Measurements from ENCODE around the gene FGD2.

Gene FGD2

DNA sequence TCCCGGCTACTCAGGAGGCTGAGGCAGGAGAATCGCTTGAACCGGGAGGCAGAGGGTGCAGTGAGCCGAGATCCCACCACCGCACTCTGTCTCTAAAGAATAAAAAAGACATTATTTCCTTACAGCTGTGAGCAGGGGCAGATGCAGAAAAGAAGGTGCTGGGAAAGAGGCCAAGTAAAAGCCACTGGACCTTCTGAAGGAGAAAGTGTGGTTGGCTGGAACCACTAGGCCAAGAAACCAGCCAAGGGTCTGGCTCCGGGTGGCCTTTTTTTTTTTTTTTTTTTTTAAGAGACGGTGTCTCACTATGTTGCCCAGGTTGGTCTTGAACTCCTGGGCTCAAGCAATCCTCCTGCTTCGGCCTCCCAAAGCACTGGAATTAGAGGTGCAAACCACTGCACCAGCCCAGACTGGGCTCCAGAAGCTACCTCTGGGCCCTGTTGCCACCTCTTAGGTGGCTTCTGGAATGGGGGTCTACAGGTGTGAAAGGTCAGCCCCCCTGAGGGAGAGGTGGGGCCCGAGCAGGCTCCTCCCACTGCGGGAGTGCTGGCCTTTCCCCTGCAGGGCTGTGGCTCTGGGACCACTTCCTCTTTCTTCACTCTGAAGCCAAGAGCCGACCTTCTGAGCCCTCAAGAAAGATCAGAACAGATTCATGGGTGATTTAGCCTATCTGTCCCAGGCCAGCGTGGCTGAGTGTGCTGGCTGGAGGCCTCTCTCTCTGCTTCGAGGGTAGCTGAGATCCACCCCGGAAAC is at the start of gene FGD2:
Gene FGD2 (plus strand): TSS at position 595 of the 750 bp plus-strand sequence. CDS start 163 bp downstream, outside the sequence.
- DNase-seq (ENCODE audit: low spot score in 2 of 2) (peak; percentile 78 to 79), ATAC-seq (ENCODE audit: low read depth) (peak; percentile 77)
- H3K4me1 Mint-ChIP-seq, result peaks cover 44% of the 10 kb centered on the region
- H3K36me3 Mint-ChIP-seq, result peaks cover 19% of the 10 kb centered on the region
- H3K27me3 Mint-ChIP-seq, result no peaks in the 10 kb centered on the region
- peak within 1 kb of the TSS; percentile 99 for H3K4me3 Mint-ChIP-seq
- H3K27ac Mint-ChIP-seq, result peak within 1 kb of the TSS; percentile 77
- H3K9me3 Mint-ChIP-seq, result no peaks in the 10 kb centered on the region

GRCh38 chr6:36955671-36956445 is 49.6 kb upstream of the FGD2 start:
- Mint-ChIP-seq H3K4me1 (peaks cover 14% of the 10 kb centered on the region), H3K4me3 (no peak overlapping the region), H3K9me3 (no peaks in the 10 kb centered on the region), H3K27ac (no peak overlapping the region), H3K36me3 (no peaks in the 10 kb centered on the region), H3K27me3 (no peaks in the 10 kb centered on the region)
- DNase-seq (ENCODE audit: low spot score in 2 of 2) (no peak), ATAC-seq (ENCODE audit: low read depth) (no peak)

DNA sequence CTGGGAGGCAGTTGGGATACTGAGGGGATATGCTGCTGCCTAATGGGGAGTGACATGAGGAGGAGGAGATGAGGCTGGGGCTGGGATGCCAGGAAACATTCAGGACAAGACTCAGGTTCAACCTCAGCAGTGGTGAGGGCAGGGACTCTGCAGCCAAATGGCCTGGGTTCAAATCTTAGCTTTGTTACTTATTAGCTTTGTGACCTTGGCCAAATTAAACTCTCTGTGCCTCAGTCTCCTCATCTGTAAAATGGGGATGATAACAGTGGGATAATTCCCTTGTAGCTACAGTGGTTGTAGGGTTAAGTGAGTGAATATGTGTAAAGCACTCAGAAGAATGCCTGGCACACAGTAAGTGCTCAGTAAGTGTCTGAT is 49.0 kb upstream of the FGD2 start:
- Mint-ChIP-seq H3K36me3 (no peaks in the 10 kb centered on the region), H3K27me3 (no peaks in the 10 kb centered on the region), H3K9me3 (no peaks in the 10 kb centered on the region), H3K4me1 (peaks cover 14% of the 10 kb centered on the region), H3K4me3 (no peak overlapping the region), H3K27ac (no peak overlapping the region)
- DNase-seq (ENCODE audit: low spot score in 2 of 2) (no peak), ATAC-seq (ENCODE audit: low read depth) (no peak)

DNA sequence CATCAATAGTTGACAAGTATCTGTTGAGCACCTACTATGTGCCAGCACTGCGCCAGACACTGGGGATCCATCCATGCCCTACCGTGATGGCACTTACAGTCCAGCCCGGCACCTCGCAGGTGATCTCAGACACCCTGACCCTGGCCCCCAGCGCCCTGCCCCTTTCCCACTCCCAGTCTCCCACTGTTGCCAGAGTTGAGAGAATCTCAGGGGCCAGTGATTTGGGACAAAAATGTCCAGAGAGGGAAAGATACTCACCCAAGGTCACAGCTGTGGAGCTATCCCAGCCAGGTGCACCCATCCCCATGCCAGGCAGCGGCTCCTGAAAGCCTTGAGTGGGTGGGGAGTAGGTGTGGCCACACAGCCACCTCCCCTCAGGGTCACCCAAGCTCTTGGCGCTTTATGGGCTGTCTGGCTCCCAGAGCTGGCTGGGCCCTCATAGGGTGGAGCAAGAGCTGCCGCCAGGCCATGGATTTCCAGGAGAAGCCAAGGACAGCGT is 47.6 kb upstream of the FGD2 start:
- DNase-seq (ENCODE audit: low spot score in 2 of 2) (no peak), ATAC-seq (ENCODE audit: low read depth) (no peak)
- Mint-ChIP-seq H3K27me3 (no peaks in the 10 kb centered on the region), H3K9me3 (no peaks in the 10 kb centered on the region), H3K4me3 (no peak overlapping the region), H3K36me3 (no peaks in the 10 kb centered on the region), H3K4me1 (peaks cover 16% of the 10 kb centered on the region), H3K27ac (no peak overlapping the region)

DNA sequence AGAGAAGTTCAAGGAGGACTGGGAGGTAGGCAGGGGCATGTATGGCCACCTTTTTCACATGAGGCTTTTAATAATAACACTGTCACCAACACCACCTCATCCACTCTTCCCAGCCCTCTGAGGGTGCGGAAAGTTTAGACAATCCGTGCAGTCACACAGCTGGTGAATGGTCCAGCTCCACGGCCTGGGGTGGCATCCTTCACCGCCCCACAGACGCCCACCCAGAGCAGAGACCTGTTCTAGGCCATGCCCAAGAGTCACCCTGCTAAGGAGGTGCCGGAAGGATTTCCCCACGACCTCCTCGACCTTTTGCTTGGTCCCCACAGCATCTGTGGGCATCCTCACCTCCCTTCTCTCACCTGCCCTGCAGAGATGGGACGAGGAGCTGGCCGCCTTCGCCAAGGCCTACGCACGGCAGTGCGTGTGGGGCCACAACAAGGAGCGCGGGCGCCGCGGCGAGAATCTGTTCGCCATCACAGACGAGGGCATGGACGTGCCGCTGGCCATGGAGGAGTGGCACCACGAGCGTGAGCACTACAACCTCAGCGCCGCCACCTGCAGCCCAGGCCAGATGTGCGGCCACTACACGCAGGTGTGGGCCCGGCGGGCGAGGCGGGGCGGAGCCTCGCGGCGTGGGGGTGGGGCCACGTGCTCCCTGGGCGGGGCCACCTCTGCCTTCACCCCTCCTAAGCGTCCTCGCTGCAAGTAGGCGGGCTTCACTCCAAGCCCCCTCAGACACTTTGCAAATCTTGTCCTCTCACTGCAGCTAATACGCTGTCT is 46.5 kb upstream of the FGD2 start:
- no peaks in the 10 kb centered on the region for H3K36me3 Mint-ChIP-seq
- H3K9me3 Mint-ChIP-seq, result no peaks in the 10 kb centered on the region
- H3K27ac Mint-ChIP-seq, result no peak overlapping the region
- DNase-seq (ENCODE audit: low spot score in 2 of 2) (no peak), ATAC-seq (ENCODE audit: low read depth) (no peak)
- no peak overlapping the region for H3K4me3 Mint-ChIP-seq
- no peaks in the 10 kb centered on the region for H3K27me3 Mint-ChIP-seq
- H3K4me1 Mint-ChIP-seq, result peaks cover 26% of the 10 kb centered on the region

- Mint-ChIP-seq H3K4me3 (no peak overlapping the region), H3K36me3 (no peaks in the 10 kb centered on the region), H3K27me3 (no peaks in the 10 kb centered on the region), H3K9me3 (no peaks in the 10 kb centered on the region), H3K27ac (no peak overlapping the region), H3K4me1 (peaks cover 27% of the 10 kb centered on the region)
- ATAC-seq (ENCODE audit: low read depth) (no peak), DNase-seq (ENCODE audit: low spot score in 2 of 2) (no peak)
Measured at GRCh38 chr6:36959555-36960250, 45.8 kb upstream of the FGD2 start.

DNA sequence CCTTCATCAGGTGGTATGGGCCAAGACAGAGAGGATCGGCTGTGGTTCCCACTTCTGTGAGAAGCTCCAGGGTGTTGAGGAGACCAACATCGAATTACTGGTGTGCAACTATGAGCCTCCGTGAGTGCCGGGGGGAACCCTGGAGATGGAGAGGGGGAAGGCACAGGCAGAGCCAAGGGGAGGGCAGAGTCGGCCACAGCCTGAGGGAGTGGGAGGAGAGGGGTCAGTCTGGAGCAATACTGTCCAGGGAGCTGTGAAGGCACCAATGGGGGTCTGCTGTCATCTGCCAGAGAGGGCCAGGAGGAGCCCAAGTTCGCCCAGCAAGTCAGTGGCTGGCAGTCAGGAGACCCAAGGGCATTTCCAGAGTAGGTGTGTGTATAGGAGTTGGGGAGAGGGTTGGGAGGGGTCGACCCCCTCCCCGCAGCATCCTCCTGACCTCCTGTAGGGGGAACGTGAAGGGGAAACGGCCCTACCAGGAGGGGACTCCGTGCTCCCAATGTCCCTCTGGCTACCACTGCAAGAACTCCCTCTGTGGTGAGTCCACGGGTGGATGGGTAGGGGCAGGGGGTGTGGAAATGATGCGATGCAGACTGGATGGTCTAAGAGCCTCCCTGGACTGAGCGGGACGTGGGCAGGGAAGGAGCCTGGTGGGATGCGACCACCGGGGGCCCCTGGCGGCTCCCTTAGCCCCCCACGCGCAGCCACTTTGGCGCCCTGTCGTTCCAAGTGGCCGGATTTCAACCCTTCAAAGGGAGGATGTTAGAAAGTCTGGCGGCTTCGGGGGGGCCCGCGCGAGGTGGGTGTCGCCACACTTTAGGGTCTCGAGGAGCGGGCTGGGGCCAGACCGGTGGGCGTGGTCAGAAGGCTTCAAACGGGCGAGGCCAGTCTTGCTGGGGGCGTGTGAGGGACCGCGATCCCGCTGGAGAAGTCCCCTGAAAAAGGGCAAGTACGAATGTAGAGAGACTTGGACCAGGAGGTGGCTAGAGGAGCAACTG is 43.7 kb upstream of the FGD2 start:
- Mint-ChIP-seq H3K27ac (no peak overlapping the region), H3K4me1 (peaks cover 23% of the 10 kb centered on the region)

GRCh38 chr6:36962874-36963273 is 42.6 kb upstream of the FGD2 start:
- ATAC-seq (ENCODE audit: low read depth) (peak; percentile 83), DNase-seq (ENCODE audit: low spot score in 2 of 2) (peak; percentile 80 to 83)
- no peaks in the 10 kb centered on the region for H3K36me3 Mint-ChIP-seq
- peak overlapping the region; percentile 75 for H3K4me3 Mint-ChIP-seq
- H3K27ac Mint-ChIP-seq, result peak overlapping the region; percentile 78
- no peaks in the 10 kb centered on the region for H3K9me3 Mint-ChIP-seq
- H3K27me3 Mint-ChIP-seq, result no peaks in the 10 kb centered on the region
- peaks cover 23% of the 10 kb centered on the region for H3K4me1 Mint-ChIP-seq

More for the DNA sequence above, 43.7 kb upstream of the FGD2 start:
- Mint-ChIP-seq H3K4me3 (no peak overlapping the region), H3K9me3 (no peaks in the 10 kb centered on the region), H3K36me3 (no peaks in the 10 kb centered on the region), H3K27me3 (no peaks in the 10 kb centered on the region)
- ATAC-seq (ENCODE audit: low read depth) (no peak), DNase-seq (ENCODE audit: low spot score in 2 of 2) (no peak)

GRCh38 chr6:36963451-36964290 is 41.8 kb upstream of the FGD2 start:
- ATAC-seq (ENCODE audit: low read depth) (peak; percentile 83), DNase-seq (ENCODE audit: low spot score in 2 of 2) (peak in 1 of 2 donors; percentile 46)
- peaks cover 5% of the 10 kb centered on the region for H3K36me3 Mint-ChIP-seq
- no peaks in the 10 kb centered on the region for H3K27me3 Mint-ChIP-seq
- H3K9me3 Mint-ChIP-seq, result no peaks in the 10 kb centered on the region
- peak overlapping the region; percentile 75 for H3K4me3 Mint-ChIP-seq
- H3K27ac Mint-ChIP-seq, result peak overlapping the region; percentile 78
- peaks cover 23% of the 10 kb centered on the region for H3K4me1 Mint-ChIP-seq

GRCh38 chr6:36964349-36964748 is 41.1 kb upstream of the FGD2 start:
- Mint-ChIP-seq H3K27ac (peak overlapping the region; percentile 78), H3K36me3 (peaks cover 10% of the 10 kb centered on the region), H3K27me3 (no peaks in the 10 kb centered on the region), H3K9me3 (no peaks in the 10 kb centered on the region), H3K4me3 (no peak overlapping the region), H3K4me1 (peaks cover 23% of the 10 kb centered on the region)
- ATAC-seq (ENCODE audit: low read depth), result no peak
- DNase-seq (ENCODE audit: low spot score in 2 of 2), result no peak

DNA sequence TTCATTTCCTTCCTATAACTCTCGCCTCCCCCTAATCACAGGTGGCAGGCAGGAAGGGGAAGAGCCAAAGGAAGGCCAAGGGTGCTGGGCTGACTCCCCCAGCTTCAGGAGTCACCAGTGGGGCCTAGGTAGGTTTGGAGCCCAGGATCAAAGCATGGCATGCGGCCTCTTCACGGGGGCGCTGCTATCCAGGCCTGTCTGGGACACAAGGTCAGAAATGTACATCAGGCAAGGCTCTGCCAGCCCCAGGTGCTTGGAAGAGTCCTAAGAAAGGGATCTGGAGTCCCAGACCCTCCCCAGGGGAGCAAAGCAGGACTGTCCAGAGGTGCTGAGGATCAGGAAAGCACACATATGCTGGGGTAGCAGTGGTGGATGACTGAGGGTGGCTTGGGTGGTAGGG is 40.5 kb upstream of the FGD2 start:
- no peak overlapping the region for H3K4me3 Mint-ChIP-seq
- H3K9me3 Mint-ChIP-seq, result no peaks in the 10 kb centered on the region
- peaks cover 23% of the 10 kb centered on the region for H3K4me1 Mint-ChIP-seq
- ATAC-seq (ENCODE audit: low read depth) (no peak), DNase-seq (ENCODE audit: low spot score in 2 of 2) (no peak)
- peaks cover 10% of the 10 kb centered on the region for H3K36me3 Mint-ChIP-seq
- H3K27me3 Mint-ChIP-seq, result no peaks in the 10 kb centered on the region
- H3K27ac Mint-ChIP-seq, result peak overlapping the region; percentile 78

DNA sequence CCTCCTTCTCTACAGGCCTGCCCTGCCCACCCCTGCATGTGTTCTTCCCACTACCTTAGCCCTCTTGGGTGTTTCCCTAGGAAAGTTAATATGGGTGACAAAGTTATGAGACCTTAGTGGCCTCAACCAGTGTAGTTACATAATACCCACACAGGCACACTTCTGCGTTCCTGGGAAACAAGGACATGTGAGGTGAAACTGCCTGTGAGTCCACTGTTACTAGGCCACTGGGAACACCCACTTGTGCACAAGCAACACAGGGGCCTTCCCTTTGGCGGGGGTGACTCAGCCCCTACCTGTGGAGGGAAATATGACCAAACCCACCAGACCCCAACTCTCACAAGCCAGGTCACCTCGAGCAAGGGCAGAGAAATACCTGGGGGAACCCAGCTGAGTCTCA is 38.2 kb upstream of the FGD2 start:
- Mint-ChIP-seq H3K4me3 (no peak overlapping the region), H3K4me1 (peaks cover 23% of the 10 kb centered on the region), H3K36me3 (peaks cover 12% of the 10 kb centered on the region), H3K27ac (no peak overlapping the region), H3K9me3 (no peaks in the 10 kb centered on the region), H3K27me3 (no peaks in the 10 kb centered on the region)
- no peak for DNase-seq (ENCODE audit: low spot score in 2 of 2)
- no peak for ATAC-seq (ENCODE audit: low read depth)
